GM18951 (cell line): ENCODE measurements around the gene TMEM79.

ENCODE experiments used
- POLR2A ChIP-seq: IDR thresholded peaks from 4 replicates; pipeline ENCODE4 v1.6.1; 2011; ENCODE audit warnings: mild to moderate bottlenecking; ENCODE audit not compliant: insufficient read length, insufficient read depth; ENCODE audit errors: extremely low read depth
- in situ Hi-C: fragments of 300-500 bp; cut with MboI; formaldehyde crosslinking; loops from one replicate; pipeline ENCODE4 v1.12.0; 2022; ENCODE audit warnings: low sequenced_read_pairs, mixed read lengths, inconsistent platforms; ENCODE audit not compliant: unreplicated experiment

TMEM79 gene

GRCh38 chr1:156284112-156284511 lies at the start of gene TMEM79:
Gene TMEM79, plus strand, starts transcription at chr1:156284325. Its CDS starts 902 bp downstream, at chr1:156285227.
- TF ChIP-seq POLR2A = no peak
- in situ Hi-C loops = no loop called here

GRCh38 chr1:156236164-156236563 lies 48.0 kb upstream of the TMEM79 start:
- in situ Hi-C loops = no loop called here
- no peak for TF ChIP-seq POLR2A

- no peak for TF ChIP-seq POLR2A
- in situ Hi-C loops = no loop called here
These were observed 45.9 kb upstream of the TMEM79 start for GRCh38 chr1:156238248-156238647.

GRCh38 chr1:156241311-156241811 lies 42.8 kb upstream of the TMEM79 start:
- in situ Hi-C loops = no loop called here
- TF ChIP-seq POLR2A = no peak

GRCh38 chr1:156241926-156242325 lies 42.2 kb upstream of the TMEM79 start, which contains the start of gene BGLAP:
Gene BGLAP, plus strand, starts transcription at chr1:156242184. Its CDS starts 48 bp downstream, at chr1:156242232.
- no peak for TF ChIP-seq POLR2A
- in situ Hi-C loops = no loop called here

GRCh38 chr1:156242738-156243137 lies 41.4 kb upstream of the TMEM79 start:
- no peak for TF ChIP-seq POLR2A
- in situ Hi-C loops = no loop called here

GRCh38 chr1:156244126-156244525 lies 40.0 kb upstream of the TMEM79 start:
- in situ Hi-C loops = no loop called here
- peak; percentile 4 for TF ChIP-seq POLR2A

- no peak for TF ChIP-seq POLR2A
- in situ Hi-C loops = no loop called here
These were observed 39.4 kb upstream of the TMEM79 start for GRCh38 chr1:156244712-156245111.

- in situ Hi-C loops = no loop called here
- peak; percentile 32 for TF ChIP-seq POLR2A
These were observed 38.5 kb upstream of the TMEM79 start for GRCh38 chr1:156245451-156246232.

- in situ Hi-C loops = no loop called here
- no peak for TF ChIP-seq POLR2A
These were observed 37.8 kb upstream of the TMEM79 start for GRCh38 chr1:156246241-156246780.

- in situ Hi-C loops = no loop called here
- TF ChIP-seq POLR2A = no peak
These were observed 37.2 kb upstream of the TMEM79 start for GRCh38 chr1:156246781-156247459.

- in situ Hi-C loops = no loop called here
- no peak for TF ChIP-seq POLR2A
These were observed 36.4 kb upstream of the TMEM79 start, which contains the start of gene PAQR6 for GRCh38 chr1:156247460-156248322. Gene PAQR6, minus strand, starts transcription at chr1:156248056. Its CDS starts 1,325 bp downstream, at chr1:156246731.
